GM12878 (cell line): ENCODE results near the gene PTPRN2. TPM values are rescaled to one million over a fixed set of nuclear protein-coding genes. Genes with fewer than 3 reads are reported as not detected.

Experiments used
- ATAC-seq: fragments of 200-7000 bp; cut with Tn5 transposase; 3 replicates; pipeline ENCODE4 v1.9.1; 2020; ENCODE audit warnings: mild to moderate bottlenecking, moderate library complexity
- BruUV-seq: library from RNA; stranded (reverse); fragments of 400-500 nt; replicated peaks from 2 replicates; lab custom pipeline; 2021; lab: Mats Ljungman, UMichigan
- CTCF ChIA-PET: fragments of 300-600 bp; sonication (Branson Sonifier 250); formaldehyde crosslinking; extraction: SDS; loops from one replicate; lab custom pipeline; 2021; ENCODE audit warnings: inconsistent platforms; lab: Yijun Ruan, JAX
- POLR2A ChIA-PET: fragments of 350-600 bp; formaldehyde crosslinking; extraction: SDS; loops from one replicate; lab custom pipeline; 2021; ENCODE audit warnings: inconsistent platforms; lab: Charles Lee
- RAD21 ChIA-PET: fragments of 300-600 bp; sonication (Branson Sonifier 250); formaldehyde crosslinking; loops from one replicate; lab custom pipeline; 2023; ENCODE audit warnings: antibody characterized with exemption; ENCODE audit not compliant: unreplicated experiment; lab: Charles Lee
- SMC1A ChIA-PET: fragments of 300-600 bp; sonication (Branson Sonifier 250); formaldehyde crosslinking; loops from one replicate; lab custom pipeline; 2023; ENCODE audit not compliant: unreplicated experiment, uncharacterized antibody; lab: Charles Lee
- DNase-seq: peaks from one replicate; pipeline ENCODE4 v3.0.0-alpha.2; 2011; ENCODE audit warnings: low read depth, low spot score
- FAIRE-seq: peaks from 3 replicates; lab custom pipeline; 2011; peaks lifted over from hg19 to GRCh38; lab: Jason Lieb, UNC
- H2AFZ ChIP-seq: 2 replicates; pipeline ENCODE4 v1.6.0; 2011; ENCODE audit warnings: low read depth, low read length, control low read depth; ENCODE audit not compliant: control insufficient read depth
- H3K27ac ChIP-seq: 2 replicates; pipeline ENCODE4 v1.5.1; 2011; ENCODE audit warnings: control low read depth; ENCODE audit not compliant: control insufficient read depth, insufficient read depth
- H3K27me3 ChIP-seq, 2 experiments: replicated peaks in 1 of 2; 2 replicates each; pipeline versions ENCODE4 v1.6.0 to v1.6.1; 2011; ENCODE audit warnings: low read length in 1 of 2; ENCODE audit not compliant: control insufficient read depth in 2 of 2, insufficient read depth in 2 of 2
- H3K36me3 ChIP-seq, 2 experiments: 2 replicates each; pipeline ENCODE4 v1.5.1; 2011; ENCODE audit warnings: low read length in 1 of 2; ENCODE audit not compliant: control insufficient read depth in 2 of 2, insufficient read depth in 2 of 2
- H3K4me1 ChIP-seq: 2 replicates; pipeline ENCODE4 v1.6.1; 2011; ENCODE audit warnings: mild to moderate bottlenecking, low read length, moderate library complexity, mixed read lengths; ENCODE audit not compliant: control insufficient read depth, insufficient read depth
- H3K4me2 ChIP-seq: 2 replicates; pipeline ENCODE4 v1.6.0; 2011; ENCODE audit warnings: control low read depth; ENCODE audit not compliant: control insufficient read depth, insufficient read depth
- H3K4me3 ChIP-seq: fragments of 200-600 bp; sonication (generic); 2 replicates; pipeline ENCODE4 v1.5.1; 2016
- H3K79me2 ChIP-seq: 2 replicates; pipeline ENCODE4 v1.6.0; 2011; ENCODE audit warnings: low read length; ENCODE audit not compliant: control insufficient read depth, insufficient read depth
- H3K9ac ChIP-seq: 2 replicates; pipeline ENCODE4 v1.8.0; 2011; ENCODE audit warnings: low read length, control low read depth, mixed read lengths; ENCODE audit not compliant: control insufficient read depth, insufficient read depth
- H3K9me3 ChIP-seq: replicated peaks from 3 replicates; pipeline ENCODE4 v1.5.1; 2011; ENCODE audit warnings: mild to moderate bottlenecking, low read length; ENCODE audit not compliant: control insufficient read depth, insufficient read depth
- H4K20me1 ChIP-seq: 2 replicates; pipeline ENCODE4 v1.6.0; 2011; ENCODE audit not compliant: control insufficient read depth, insufficient read depth
- SREBF2 ChIP-seq: IDR thresholded peaks from 2 replicates; pipeline ENCODE4 v1.6.1; 2012; ENCODE audit warnings: mild to moderate bottlenecking, low read length
- SUPT20H ChIP-seq: IDR thresholded peaks from 2 replicates; pipeline ENCODE4 v1.6.1; 2011; ENCODE audit warnings: low read depth, mild to moderate bottlenecking, low read length, moderate library complexity, borderline replicate concordance; ENCODE audit not compliant: control insufficient read depth
- TCF3 ChIP-seq: IDR thresholded peaks from 2 replicates; pipeline ENCODE4 v1.6.1; 2012; ENCODE audit warnings: low read depth, mild to moderate bottlenecking, low read length, borderline replicate concordance; ENCODE audit not compliant: insufficient read depth
- ZBTB11 ChIP-seq: fragments of 450-650 bp; formaldehyde crosslinking; IDR thresholded peaks from 2 replicates; pipeline ENCODE4 v1.5.0; 2022; ENCODE audit warnings: mild to moderate bottlenecking, missing genetic modification characterization
- ZNF207 ChIP-seq: fragments of 450-650 bp; IDR thresholded peaks from 2 replicates; pipeline ENCODE4 v1.6.1; 2014; ENCODE audit warnings: antibody characterized with exemption, mild to moderate bottlenecking, borderline replicate concordance
- WGBS: methylation state at CpG from one replicate; pipeline ENCODE4 v1.1.6; 2016; ENCODE audit warnings: low lambda C conversion rate; ENCODE audit not compliant: insufficient replicate concordance, insufficient coverage; ENCODE audit errors: missing lambda C conversion rate; 5-methylcytosine and 5-hydroxymethylcytosine counted together
- in situ Hi-C: fragments of 300-500 bp; cut with MboI; formaldehyde crosslinking; loops from 9 replicates; pipeline ENCODE4 v1.14.3; 2018; ENCODE audit warnings: mixed read lengths
- intact Hi-C: fragments of 100-400 bp; cut with micrococcal nuclease; formaldehyde crosslinking; loops from one replicate; pipeline ENCODE4 v1.14.2; 2022; ENCODE audit not compliant: unreplicated experiment
- polyA plus RNA-seq, 11 experiments: library from polyadenylated mRNA; depleted of rRNA in 4 of 11; unstranded in 6 of 11; stranded (reverse) in 5 of 11; fragments of >200 nt; fragmentation: Nextera tagmentation in 4 of 11; fragmentation: Illumina TruSeq in 1 of 11; extraction: Ambion mirVana in 4 of 11; extraction: Trizol in 1 of 11; gene quantifications; 1 replicate in 1 of 11; 2 replicates in 10 of 11; pipeline versions ENCODE4 v1.2.1 to v1.2.3, GENCODE V29; 2011 to 2016; ENCODE audit warnings: inconsistent platforms in 2 of 11, missing spikeins in 2 of 11, low read depth in 1 of 11
- total RNA-seq, 4 experiments: library from RNA; depleted of rRNA in 3 of 4; stranded (reverse); fragments of >200 nt in 3 of 4; fragmentation: Illumina TruSeq in 1 of 4; extraction: Trizol in 1 of 4; gene quantifications; 2 replicates each; pipeline versions ENCODE4 v1.2.1 to v1.2.3, GENCODE V29; 2013 to 2021

The PTPRN2 gene
- total and polyA plus RNA-seq, 10 of the 15 experiments (the other 5 are each of a cell fraction or from before 2014, with no cell fraction given) = 5.4 TPM; not detected in 9

GRCh38 chr7:157926107-157926506 lies 661.5 kb downstream of the PTPRN2 start:
- no peaks in the 10 kb centered on the region for H3K27me3 ChIP-seq
- H3K4me3 ChIP-seq = no peak overlapping the region
- WGBS = 20% methylated on average over 5 of the region's 5 CpGs
- H2AFZ ChIP-seq = no peak overlapping the region
- BruUV-seq = no TSS peak
- H3K79me2 ChIP-seq = no peaks in the 10 kb centered on the region
- POLR2A ChIA-PET = no interaction called here
- FAIRE-seq = no peak
- no peaks in the 10 kb centered on the region; the same call in 2 of the 3 replicates for H3K9me3 ChIP-seq
- SMC1A ChIA-PET = no interaction called here
- CTCF ChIA-PET = no interaction called here
- H3K9ac ChIP-seq = no peak overlapping the region
- H3K27ac ChIP-seq = no peak overlapping the region
- no peaks in the 10 kb centered on the region for H4K20me1 ChIP-seq
- intact Hi-C loops = no loop called here
- TF ChIP-seq ZNF207 (no peak), SREBF2 (no peak), TCF3 (no peak), ZBTB11 (CRISPR knock-in tag) (no peak), SUPT20H (no peak)
- no peak overlapping the region for H3K4me2 ChIP-seq
- H3K4me1 ChIP-seq = no peaks in the 10 kb centered on the region
- RAD21 ChIA-PET = no interaction called here
- no peak for ATAC-seq
- H3K36me3 ChIP-seq = no peaks in the 10 kb centered on the region
- in situ Hi-C loops = no loop called here
- no peak for DNase-seq
